Esophagus muscularis mucosa (tissue), 3 donors: ENCODE results near the gene ZNF732.

Experiments
- POLR2A ChIP-seq: fragments of 450-650 bp; IDR thresholded peaks from one replicate; pipeline ENCODE4 v1.6.1; 2017; ENCODE audit warnings: antibody characterized with exemption, moderate library complexity, mild to moderate bottlenecking, low read depth
- TF ChIP-seq, protein P1 (sequence below), 3 experiments: fragments of 200-600 bp in 2 of 3; fragments of 450-650 bp in 1 of 3; sonication (generic) in 2 of 3; IDR thresholded peaks; one replicate each; pipeline ENCODE4 v1.5.1; 2017 to 2019; ENCODE audit warnings: antibody characterized with exemption in 3 of 3, mild to moderate bottlenecking in 2 of 3, moderate library complexity in 1 of 3

DNA sequence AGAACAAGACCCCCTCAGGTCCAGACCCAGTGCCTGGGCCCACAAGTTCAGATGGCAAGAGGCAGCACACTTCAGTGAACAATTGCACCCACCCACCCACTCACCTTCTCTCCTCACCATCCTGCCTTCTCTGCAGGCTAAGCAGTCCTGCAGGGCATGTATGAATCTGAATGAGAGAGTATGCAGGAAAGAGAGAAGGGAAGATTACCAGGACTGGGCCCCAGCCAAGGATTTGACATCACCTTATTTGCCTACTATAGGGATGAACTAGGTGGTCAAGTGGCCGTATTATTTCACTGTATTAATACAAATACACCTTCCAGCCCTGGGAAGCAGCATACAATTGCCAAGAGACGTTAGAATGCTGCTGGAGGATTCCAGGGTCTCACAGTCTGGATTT is 30.2 kb upstream of the ZNF732 start:
- TF ChIP-seq, protein P1, sequence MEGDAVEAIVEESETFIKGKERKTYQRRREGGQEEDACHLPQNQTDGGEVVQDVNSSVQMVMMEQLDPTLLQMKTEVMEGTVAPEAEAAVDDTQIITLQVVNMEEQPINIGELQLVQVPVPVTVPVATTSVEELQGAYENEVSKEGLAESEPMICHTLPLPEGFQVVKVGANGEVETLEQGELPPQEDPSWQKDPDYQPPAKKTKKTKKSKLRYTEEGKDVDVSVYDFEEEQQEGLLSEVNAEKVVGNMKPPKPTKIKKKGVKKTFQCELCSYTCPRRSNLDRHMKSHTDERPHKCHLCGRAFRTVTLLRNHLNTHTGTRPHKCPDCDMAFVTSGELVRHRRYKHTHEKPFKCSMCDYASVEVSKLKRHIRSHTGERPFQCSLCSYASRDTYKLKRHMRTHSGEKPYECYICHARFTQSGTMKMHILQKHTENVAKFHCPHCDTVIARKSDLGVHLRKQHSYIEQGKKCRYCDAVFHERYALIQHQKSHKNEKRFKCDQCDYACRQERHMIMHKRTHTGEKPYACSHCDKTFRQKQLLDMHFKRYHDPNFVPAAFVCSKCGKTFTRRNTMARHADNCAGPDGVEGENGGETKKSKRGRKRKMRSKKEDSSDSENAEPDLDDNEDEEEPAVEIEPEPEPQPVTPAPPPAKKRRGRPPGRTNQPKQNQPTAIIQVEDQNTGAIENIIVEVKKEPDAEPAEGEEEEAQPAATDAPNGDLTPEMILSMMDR (IDR thresholded peaks at IDR 0.05): no peak
- TF ChIP-seq POLR2A: no peak
